HepG2 (cell line): Measurements from ENCODE around the gene LAMA1. TPM values are rescaled to one million over a fixed set of nuclear protein-coding genes. Genes with fewer than 3 reads are reported as not detected.

Experiments
- ATAC-seq: fragments of 200-7000 bp; cut with Tn5 transposase; 3 replicates; pipeline ENCODE4 v1.9.1; 2020; ENCODE audit warnings: mild to moderate bottlenecking, moderate library complexity
- BruUV-seq: library from RNA; stranded (reverse); fragments of 400-500 nt; replicated peaks from 2 replicates; lab custom pipeline; 2021; lab: Mats Ljungman, UMichigan
- CTCF ChIA-PET: fragments of 300-600 bp; formaldehyde crosslinking; extraction: SDS; loops from one replicate; lab custom pipeline; 2021; ENCODE audit warnings: low total read pairs, inconsistent platforms, low intra/inter-chr PET ratio; lab: Yijun Ruan, JAX
- POLR2A ChIA-PET: fragments of 350-600 bp; sonication (Branson Sonifier 250); formaldehyde crosslinking; loops from one replicate; lab custom pipeline; 2020; ENCODE audit warnings: antibody characterized with exemption, inconsistent platforms; lab: Yijun Ruan, JAX
- DNase-seq: peaks from one replicate; pipeline ENCODE4 v3.0.0-alpha.2; 2015; ENCODE audit warnings: low spot score
- FAIRE-seq: peaks from 3 replicates; lab custom pipeline; 2011; peaks lifted over from hg19 to GRCh38; lab: Jason Lieb, UNC
- H2AFZ ChIP-seq: one replicate; pipeline ENCODE4 v1.6.1; 2011; ENCODE audit warnings: low read length, inconsistent platforms
- H3K27ac ChIP-seq: fragments of 300-600 bp; 3 replicates; pipeline ENCODE4 v1.8.0; 2011; ENCODE audit warnings: mixed run types, mild to moderate bottlenecking, mixed read lengths, low read length, inconsistent platforms; ENCODE audit not compliant: insufficient read depth; ENCODE audit errors: extremely low read length
- H3K27me3 ChIP-seq, 2 experiments: fragments of 200-600 bp in 1 of 2; 2 replicates in 1 of 2; 3 replicates in 1 of 2; pipeline versions ENCODE4 v1.6.0 to v1.8.0; 2011; ENCODE audit warnings: low read length in 2 of 2, mild to moderate bottlenecking in 2 of 2, moderate library complexity in 2 of 2, inconsistent platforms in 1 of 2; ENCODE audit not compliant: insufficient read depth in 2 of 2, control insufficient read depth in 1 of 2
- H3K36me3 ChIP-seq, 2 experiments: fragments of 200-600 bp in 1 of 2; replicated peaks in 1 of 2; 2 replicates in 1 of 2; 3 replicates in 1 of 2; pipeline versions ENCODE4 v1.5.1 to v1.8.0; 2011; ENCODE audit warnings: low read length in 2 of 2, inconsistent platforms in 1 of 2; ENCODE audit not compliant: insufficient read depth in 2 of 2, control insufficient read depth in 1 of 2
- H3K4me1 ChIP-seq: 2 replicates; pipeline ENCODE4 v1.5.1; 2012; ENCODE audit warnings: low read length, inconsistent platforms; ENCODE audit not compliant: insufficient read depth
- H3K4me2 ChIP-seq: 2 replicates; pipeline ENCODE4 v1.6.0; 2011; ENCODE audit warnings: low read depth, low read length, inconsistent platforms
- H3K4me3 ChIP-seq, 3 experiments: fragments of 200-600 bp in 1 of 3; sonication (generic), shearing (Covaris generic) in 1 of 3; replicated peaks in 1 of 3; 2 replicates each; pipeline ENCODE4 v1.5.1; 2011 to 2016; ENCODE audit warnings: low read length in 3 of 3, inconsistent platforms in 2 of 3, low read depth in 2 of 3, mild to moderate bottlenecking in 2 of 3, control low read depth in 1 of 3, mixed read lengths in 1 of 3; ENCODE audit not compliant: insufficient read depth in 1 of 3
- H3K79me2 ChIP-seq: one replicate; pipeline ENCODE4 v1.6.1; 2011; ENCODE audit warnings: low read length, inconsistent platforms; ENCODE audit not compliant: insufficient read depth
- H3K9ac ChIP-seq: 2 replicates; pipeline ENCODE4 v1.6.0; 2011; ENCODE audit warnings: mild to moderate bottlenecking, low read depth, low read length, inconsistent platforms; ENCODE audit not compliant: insufficient read depth
- H3K9me3 ChIP-seq: 2 replicates; pipeline ENCODE4 v1.5.1; 2012; ENCODE audit warnings: mild to moderate bottlenecking, low read length
- H4K20me1 ChIP-seq: 2 replicates; pipeline ENCODE4 v1.6.0; 2011; ENCODE audit warnings: inconsistent platforms, mild to moderate bottlenecking, low read length, moderate library complexity; ENCODE audit not compliant: insufficient read depth
- ARID2 ChIP-seq: sonication (generic); formaldehyde crosslinking; IDR thresholded peaks from 2 replicates; pipeline ENCODE4 v1.8.1; 2022; ENCODE audit warnings: mild to moderate bottlenecking, missing genetic modification reagents, borderline replicate concordance
- ARID5B ChIP-seq: IDR thresholded peaks from 2 replicates; pipeline ENCODE4 v1.4.0; 2020; ENCODE audit warnings: mild to moderate bottlenecking, missing genetic modification reagents
- HDAC1 ChIP-seq: sonication (generic); formaldehyde crosslinking; IDR thresholded peaks from 2 replicates; pipeline ENCODE4 v1.5.1; 2020; ENCODE audit warnings: mild to moderate bottlenecking, missing genetic modification reagents
- HMG20A ChIP-seq: IDR thresholded peaks from 2 replicates; pipeline ENCODE4 v1.6.1; 2016; ENCODE audit warnings: borderline replicate concordance
- KLF15 ChIP-seq: sonication (generic); formaldehyde crosslinking; IDR thresholded peaks from 2 replicates; pipeline ENCODE4 v1.8.1; 2023; ENCODE audit warnings: borderline replicate concordance, mild to moderate bottlenecking, inconsistent platforms, missing genetic modification reagents, mixed read lengths
- POGK ChIP-seq: sonication (generic); formaldehyde crosslinking; conservative IDR thresholded peaks from 2 replicates; pipeline ENCODE4 v1.8.0; 2022; ENCODE audit warnings: mild to moderate bottlenecking, moderate library complexity, missing genetic modification reagents
- SMC3 ChIP-seq: IDR thresholded peaks from 2 replicates; pipeline ENCODE4 v1.6.1; 2011; ENCODE audit warnings: low read length, improper control_type of control experiment
- THAP8 ChIP-seq: sonication (generic); formaldehyde crosslinking; IDR thresholded peaks from 2 replicates; pipeline ENCODE4 v1.5.1; 2020; ENCODE audit warnings: missing genetic modification reagents, mild to moderate bottlenecking, borderline replicate concordance
- ZFP36L2 ChIP-seq: sonication (generic); formaldehyde crosslinking; IDR thresholded peaks from 2 replicates; pipeline ENCODE4 v1.4.0; 2020; ENCODE audit warnings: missing genetic modification reagents
- ZFYVE20 ChIP-seq: sonication (generic); formaldehyde crosslinking; IDR thresholded peaks from 2 replicates; pipeline ENCODE4 v1.8.0; 2023; ENCODE audit warnings: low read depth, mild to moderate bottlenecking, moderate library complexity, missing genetic modification reagents, borderline replicate concordance
- ZNF512B ChIP-seq: sonication (generic); formaldehyde crosslinking; IDR thresholded peaks from 2 replicates; pipeline ENCODE4 v1.5.1; 2020; ENCODE audit warnings: missing genetic modification reagents, mild to moderate bottlenecking, borderline replicate concordance
- ZNF552 ChIP-seq: sonication (generic); formaldehyde crosslinking; IDR thresholded peaks from 2 replicates; pipeline ENCODE4 v1.9.0; 2022; ENCODE audit warnings: missing genetic modification reagents, mild to moderate bottlenecking, borderline replicate concordance
- ZNF724P ChIP-seq: sonication (generic); formaldehyde crosslinking; IDR thresholded peaks from 2 replicates; pipeline ENCODE4 v1.8.0; 2022; ENCODE audit warnings: missing genetic modification reagents, borderline replicate concordance
- ZNF747 ChIP-seq: sonication (generic); formaldehyde crosslinking; IDR thresholded peaks from 2 replicates; pipeline ENCODE4 v1.8.1; 2023; ENCODE audit warnings: missing genetic modification reagents, mild to moderate bottlenecking, borderline replicate concordance
- WGBS: methylation state at CpG from one replicate; pipeline ENCODE4 v1.1.6; 2017; ENCODE audit warnings: low lambda C conversion rate; 5-methylcytosine and 5-hydroxymethylcytosine counted together
- in situ Hi-C: cut with HindIII; loops from 2 replicates; pipeline ENCODE4 v1.10.0; 2017; ENCODE audit warnings: low pct_unique_long_range_greater_than_20kb; ENCODE audit not compliant: extremely low pct_ligation_motif_present
- intact Hi-C: fragments of 100-400 bp; cut with micrococcal nuclease; formaldehyde crosslinking; loops from one replicate; pipeline ENCODE4 v1.10.0; 2022; ENCODE audit not compliant: unreplicated experiment
- polyA plus RNA-seq, 8 experiments: library from polyadenylated mRNA; depleted of rRNA in 3 of 8; stranded (reverse) in 7 of 8; unstranded in 1 of 8; fragments of >200 nt; fragmentation: Illumina TruSeq in 4 of 8; extraction: Trizol in 4 of 8; gene quantifications; 2 replicates each; pipeline versions ENCODE4 v1.2.1 to v1.2.3, GENCODE V29; 2011 to 2016; ENCODE audit warnings: low read depth in 4 of 8, missing spikeins in 1 of 8, mixed read lengths in 1 of 8; ENCODE audit not compliant: insufficient read depth in 1 of 8
- total RNA-seq, 5 experiments: library from RNA; depleted of rRNA; stranded (reverse); fragments of >200 nt; fragmentation: Illumina TruSeq; extraction: Trizol; gene quantifications; 2 replicates each; pipeline ENCODE4 v1.2.3, GENCODE V29; 2016; ENCODE audit warnings: low read depth in 1 of 5

The LAMA1 gene
- total and polyA plus RNA-seq, 2 of the 13 experiments (the other 11 are each of a cell fraction or from before 2014, with no cell fraction given) = 0.05 to 0.44 TPM

GRCh38 chr18:7165846-7166393, 48.3 kb upstream of the LAMA1 start:
- in situ Hi-C loops = loop anchor here (25.0 kb wide), 1 partner anchor 129 kb away; no protein-coding TSS in a partner anchor
- TF ChIP-seq ARID2 (CRISPR knock-in tag) (no peak), ZNF747 (no peak), ZNF552 (CRISPR knock-in tag) (no peak), ZFYVE20 (CRISPR knock-in tag) (no peak), ARID5B (CRISPR knock-in tag) (no peak), HMG20A (no peak), ZNF724P (CRISPR knock-in tag) (no peak), ZFP36L2 (CRISPR knock-in tag) (no peak), KLF15 (no peak), HDAC1 (CRISPR knock-in tag) (no peak), SMC3 (no peak), POGK (no peak), THAP8 (no peak), ZNF512B (no peak)

More at GRCh38 chr18:7165846-7166393, 48.3 kb upstream of the LAMA1 start:
- H3K4me1 ChIP-seq = no peaks in the 10 kb centered on the region
- POLR2A ChIA-PET = no interaction called here
- H3K36me3 ChIP-seq = no peaks in the 10 kb centered on the region
- ATAC-seq (no peak), FAIRE-seq (no peak), DNase-seq (no peak)
- no peaks in the 10 kb centered on the region for H4K20me1 ChIP-seq
- H3K4me2 ChIP-seq = no peak overlapping the region
- no peak overlapping the region for H2AFZ ChIP-seq
- 38% methylated on average over 10 of the region's 11 CpGs for WGBS
- no peak overlapping the region for H3K4me3 ChIP-seq
- CTCF ChIA-PET = no interaction called here
- no peak overlapping the region for H3K9ac ChIP-seq
- no peaks in the 10 kb centered on the region for H3K79me2 ChIP-seq
- no peak overlapping the region for H3K27ac ChIP-seq
- H3K27me3 ChIP-seq = no peaks in the 10 kb centered on the region; a peak in 1 of 5 replicates
- no TSS peak for BruUV-seq
- intact Hi-C loops = no loop called here
- H3K9me3 ChIP-seq = no peaks in the 10 kb centered on the region
